Esophagus muscularis mucosa (tissue), 4 donors: ENCODE results near the gene PAQR5.

Source experiments
- EP300 ChIP-seq: sonication (generic); formaldehyde crosslinking; IDR thresholded peaks from one replicate; pipeline ENCODE4 v1.6.1; 2017; ENCODE audit warnings: antibody characterized with exemption
- POLR2AphosphoS5 ChIP-seq, 2 donors: sonication (generic); formaldehyde crosslinking; IDR thresholded peaks; one replicate each; pipeline ENCODE4 v1.6.1; 2017; ENCODE audit warnings: antibody characterized with exemption in 2 of 2
- TF ChIP-seq, protein P1 (sequence below), 3 experiments: fragments of 200-600 bp in 2 of 3; fragments of 450-650 bp in 1 of 3; sonication (generic) in 2 of 3; IDR thresholded peaks; one replicate each; pipeline ENCODE4 v1.5.1; 2017 to 2019; ENCODE audit warnings: antibody characterized with exemption in 3 of 3, mild to moderate bottlenecking in 2 of 3, moderate library complexity in 1 of 3

DNA sequence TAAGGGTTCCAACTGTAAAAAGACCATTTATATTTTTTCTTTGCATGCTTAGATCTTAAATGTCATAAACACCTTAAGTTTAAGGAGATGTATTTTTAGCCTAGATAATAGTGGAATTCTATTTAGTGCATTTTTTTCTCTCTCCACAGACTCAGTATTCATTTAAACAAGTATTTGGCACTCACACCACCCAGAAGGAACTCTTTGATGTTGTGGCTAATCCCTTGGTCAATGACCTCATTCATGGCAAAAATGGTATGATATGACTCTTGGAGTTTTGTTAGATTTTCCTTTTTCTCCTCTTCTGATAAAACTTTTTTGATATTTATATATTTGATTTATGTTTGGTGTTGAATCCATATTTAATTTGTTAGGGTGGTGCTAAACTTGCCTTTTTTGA lies 122.8 kb downstream of the PAQR5 start:
- TF ChIP-seq, protein P1, sequence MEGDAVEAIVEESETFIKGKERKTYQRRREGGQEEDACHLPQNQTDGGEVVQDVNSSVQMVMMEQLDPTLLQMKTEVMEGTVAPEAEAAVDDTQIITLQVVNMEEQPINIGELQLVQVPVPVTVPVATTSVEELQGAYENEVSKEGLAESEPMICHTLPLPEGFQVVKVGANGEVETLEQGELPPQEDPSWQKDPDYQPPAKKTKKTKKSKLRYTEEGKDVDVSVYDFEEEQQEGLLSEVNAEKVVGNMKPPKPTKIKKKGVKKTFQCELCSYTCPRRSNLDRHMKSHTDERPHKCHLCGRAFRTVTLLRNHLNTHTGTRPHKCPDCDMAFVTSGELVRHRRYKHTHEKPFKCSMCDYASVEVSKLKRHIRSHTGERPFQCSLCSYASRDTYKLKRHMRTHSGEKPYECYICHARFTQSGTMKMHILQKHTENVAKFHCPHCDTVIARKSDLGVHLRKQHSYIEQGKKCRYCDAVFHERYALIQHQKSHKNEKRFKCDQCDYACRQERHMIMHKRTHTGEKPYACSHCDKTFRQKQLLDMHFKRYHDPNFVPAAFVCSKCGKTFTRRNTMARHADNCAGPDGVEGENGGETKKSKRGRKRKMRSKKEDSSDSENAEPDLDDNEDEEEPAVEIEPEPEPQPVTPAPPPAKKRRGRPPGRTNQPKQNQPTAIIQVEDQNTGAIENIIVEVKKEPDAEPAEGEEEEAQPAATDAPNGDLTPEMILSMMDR (IDR thresholded peaks at IDR 0.05), result no peak
- TF ChIP-seq POLR2AphosphoS5 (IDR thresholded peaks at IDR 0.05) (no peak), EP300 (no peak)
